Activated CD4-positive, alpha-beta T cell treated with anti-CD3 and anti-CD28 coated beads, Interleukin-2, amount 50 U/mL, for 24 hours (primary cell): ENCODE data around the gene PLPP2.
"Not testable (repeated sequence)": the region's sequence is repeated elsewhere in the genome, so short reads cannot be mapped to it uniquely, and the experiment has no call there.

ENCODE experiments used
- DNase-seq, 2 donors: peaks; one replicate each; pipeline ENCODE4 v3.0.0-alpha.2; 2020; ENCODE audit warnings: low read depth in 1 of 2, low spot score in 1 of 2

The PLPP2 gene

DNA sequence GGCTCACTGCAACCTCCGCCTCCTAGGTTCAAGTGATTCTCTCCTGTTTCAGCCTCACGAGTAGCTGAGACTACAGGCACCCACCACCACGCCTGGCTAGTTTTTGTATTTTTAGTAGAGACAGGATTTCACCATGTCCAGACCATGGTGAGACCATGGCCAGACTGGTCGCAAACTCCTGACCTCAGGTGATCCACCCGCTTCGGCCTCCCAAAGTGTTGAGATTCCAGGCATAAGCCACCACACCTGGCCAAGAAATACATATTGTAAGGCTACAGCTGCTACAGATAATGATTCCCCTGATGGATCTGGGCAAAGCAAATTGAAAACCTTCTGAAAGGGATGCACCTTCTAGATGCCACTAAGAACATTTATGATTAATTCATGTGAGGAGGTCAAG is 17.8 kb downstream of the PLPP2 start:
- no peak for DNase-seq

DNA sequence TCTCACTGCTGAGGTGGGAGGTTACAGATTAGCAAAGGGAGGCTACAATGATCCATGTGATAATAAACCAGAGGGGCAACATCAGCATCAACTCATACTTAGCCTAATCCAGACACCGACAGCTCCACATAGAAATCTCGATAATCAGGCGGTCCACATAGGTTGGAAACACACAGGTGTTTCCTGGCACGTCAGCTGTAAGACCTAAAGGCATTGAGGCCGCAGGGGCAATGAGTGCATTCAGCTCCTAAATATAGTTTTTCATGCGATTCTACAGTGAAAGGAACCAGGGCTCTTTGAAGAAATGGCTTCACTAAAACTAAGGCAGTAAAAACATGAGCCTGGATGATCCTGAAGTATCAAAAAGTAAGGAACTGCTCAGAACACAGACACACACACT is 19.3 kb downstream of the PLPP2 start:
- DNase-seq = no peak

- not testable (repeated sequence) for DNase-seq
Measured at GRCh38 chr19:270766-271318, 20.4 kb downstream of the PLPP2 start.

GRCh38 chr19:269241-269640 is 22.0 kb downstream of the PLPP2 start:
- DNase-seq = no peak

DNA sequence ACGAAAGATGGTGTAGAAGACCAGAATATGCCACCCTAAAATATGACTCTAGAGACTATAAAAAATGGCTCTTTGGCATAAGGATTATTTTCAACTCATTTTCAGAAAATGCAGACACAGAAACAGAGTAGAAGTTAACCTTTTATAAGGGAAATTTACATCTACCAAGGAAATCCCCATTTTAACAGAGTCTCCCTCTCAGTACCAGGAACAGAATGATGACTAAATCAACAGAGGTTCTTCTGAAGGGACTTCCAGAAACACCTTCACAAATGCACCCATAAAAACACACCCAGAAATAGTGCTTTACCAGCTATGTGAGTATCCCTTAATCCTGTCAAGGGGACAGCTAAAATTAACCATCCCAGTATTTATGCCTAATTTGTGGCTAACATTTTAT is 29.1 kb downstream of the PLPP2 start:
- DNase-seq = no peak

DNA sequence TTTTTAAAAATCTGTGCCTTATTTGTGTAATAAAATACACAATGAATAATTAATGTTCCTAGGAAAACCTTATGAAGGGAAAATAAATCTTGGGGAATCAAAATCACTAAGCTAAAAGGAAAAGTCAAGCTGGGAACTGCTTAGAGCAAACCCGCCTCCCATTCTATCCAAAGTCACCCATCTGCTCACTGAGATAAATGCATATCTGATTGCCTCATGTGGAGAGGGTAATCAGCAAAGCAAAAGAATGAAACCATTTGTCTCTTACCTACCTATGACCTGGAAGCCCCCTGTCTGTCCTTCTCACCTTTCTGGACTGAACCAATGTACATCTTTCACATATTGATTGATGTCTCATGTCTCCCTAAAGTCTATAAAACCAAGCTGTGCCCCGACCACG is 34.4 kb downstream of the PLPP2 start:
- not testable (repeated sequence) for DNase-seq

DNA sequence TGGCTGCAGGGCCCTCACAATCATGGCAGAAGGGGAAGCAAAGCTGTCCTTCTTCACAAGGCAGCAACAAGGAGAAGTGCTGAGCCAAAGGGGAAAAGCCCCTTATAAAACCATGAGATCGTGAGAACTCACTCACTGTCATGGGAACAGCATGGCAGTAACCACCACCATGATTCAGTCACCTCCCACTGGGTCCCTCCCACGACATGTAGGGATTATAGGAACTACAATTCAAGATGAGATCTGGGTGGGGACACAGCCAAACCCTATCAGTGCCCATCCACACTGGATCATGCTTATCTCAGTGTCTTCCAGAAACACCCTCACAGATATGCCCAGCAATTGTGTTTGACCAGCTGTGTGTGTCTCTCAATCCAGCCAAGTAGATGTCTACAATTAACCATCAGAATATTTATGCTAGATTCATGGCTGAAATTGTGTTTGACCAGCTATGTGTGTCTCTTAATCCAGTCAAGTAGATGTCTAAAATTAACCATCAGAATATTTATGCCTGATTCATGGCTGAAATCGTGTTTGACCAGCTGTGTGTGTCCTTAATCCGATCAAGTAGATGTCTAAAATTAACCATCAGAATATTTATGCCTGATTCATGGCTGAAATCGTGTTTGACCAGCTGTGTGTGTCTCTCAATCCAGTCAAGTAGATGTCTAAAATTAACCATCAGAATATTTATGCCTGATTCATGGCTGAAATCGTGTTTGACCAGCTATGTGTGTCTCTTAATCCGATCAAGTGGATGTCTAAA is 38.6 kb downstream of the PLPP2 start:
- not testable (repeated sequence) for DNase-seq

GRCh38 chr19:246551-246950 is 44.7 kb downstream of the PLPP2 start:
- DNase-seq = no peak

DNA sequence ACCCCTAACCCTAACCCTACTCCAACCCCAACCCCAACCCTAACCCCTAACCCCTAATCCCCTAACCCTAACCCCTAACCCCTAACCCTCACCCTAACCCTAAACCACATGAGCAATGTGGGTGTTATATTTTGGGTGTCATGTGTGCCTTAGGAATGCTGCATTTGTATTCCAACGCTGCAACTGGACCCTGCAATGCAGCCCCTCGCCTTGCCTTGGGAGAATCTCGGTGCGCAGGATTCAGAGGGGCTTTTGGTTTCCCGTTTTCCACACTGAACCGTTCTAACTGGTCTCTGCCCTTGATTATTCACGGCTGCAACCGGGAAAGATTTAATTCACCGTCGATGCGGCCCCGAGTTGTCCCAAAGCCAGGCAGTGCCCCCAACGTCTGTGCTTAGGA is 45.3 kb downstream of the PLPP2 start:
- DNase-seq = not testable (repeated sequence)

- DNase-seq = no peak
Measured at GRCh38 chr19:245457-245856, 45.7 kb downstream of the PLPP2 start.
